ENCODE measurements around the gene GOLGA7B. TPM values are rescaled to one million over a fixed set of nuclear protein-coding genes. Genes with fewer than 3 reads are reported as not detected.

GOLGA7B gene
- total RNA-seq, 1 donor from 2014 or later, result 2.5 TPM

GRCh38 chr10:97861097-97861750 is 11.6 kb downstream of the GOLGA7B start:
- no peaks in the 10 kb centered on the region for H3K27me3 ChIP-seq
- H3K9me3 ChIP-seq, result no peaks in the 10 kb centered on the region
- intact Hi-C loops (cut with DNase I), result loop anchor here (10.0 kb wide), 1 partner anchor 66 kb away; no protein-coding TSS in a partner anchor
- no peaks in the 10 kb centered on the region for H3K36me3 ChIP-seq
- no peak overlapping the region for H3K27ac ChIP-seq
- no peaks in the 10 kb centered on the region for H3K4me1 ChIP-seq
- no peak overlapping the region for H3K4me3 ChIP-seq
- TF ChIP-seq CTCF (IDR thresholded peaks at IDR 0.05) (no peak), POLR2AphosphoS5 (IDR thresholded peaks at IDR 0.05; ENCODE audit: insufficient read depth in 1 of 2, low read depth in 1 of 2) (no peak), POLR2A (IDR thresholded peaks at IDR 0.05) (no peak)
- DNase-seq (ENCODE audit: extremely low spot score in 2 of 2), result no peak

GRCh38 chr10:97861924-97862323 is 12.3 kb downstream of the GOLGA7B start:
- no peaks in the 10 kb centered on the region for H3K9me3 ChIP-seq
- H3K27me3 ChIP-seq, result no peaks in the 10 kb centered on the region
- intact Hi-C loops (cut with DNase I), result loop anchor here (10.0 kb wide), 1 partner anchor 67 kb away; no protein-coding TSS in a partner anchor
- TF ChIP-seq POLR2AphosphoS5 (IDR thresholded peaks at IDR 0.05; ENCODE audit: insufficient read depth in 1 of 2, low read depth in 1 of 2) (no peak), CTCF (IDR thresholded peaks at IDR 0.05) (no peak), POLR2A (IDR thresholded peaks at IDR 0.05) (no peak)
- no peak overlapping the region for H3K4me3 ChIP-seq
- DNase-seq (ENCODE audit: extremely low spot score in 2 of 2), result no peak
- H3K4me1 ChIP-seq, result no peaks in the 10 kb centered on the region
- H3K36me3 ChIP-seq, result no peaks in the 10 kb centered on the region
- no peak overlapping the region for H3K27ac ChIP-seq

- intact Hi-C loops (cut with DNase I), result loop anchor here (10.0 kb wide), 1 partner anchor 69 kb away; no protein-coding TSS in a partner anchor
- no peak overlapping the region for H3K4me3 ChIP-seq
- TF ChIP-seq CTCF (IDR thresholded peaks at IDR 0.05) (no peak), POLR2A (IDR thresholded peaks at IDR 0.05) (no peak), POLR2AphosphoS5 (IDR thresholded peaks at IDR 0.05; ENCODE audit: insufficient read depth in 1 of 2, low read depth in 1 of 2) (no peak)
Observed at GRCh38 chr10:97863808-97864207, 14.2 kb downstream of the GOLGA7B start.

GRCh38 chr10:97865488-97865887 is 15.8 kb downstream of the GOLGA7B start:
- Histone ChIP-seq H3K9me3 (no peaks in the 10 kb centered on the region), H3K36me3 (no peaks in the 10 kb centered on the region), H3K27me3 (no peaks in the 10 kb centered on the region), H3K4me3 (no peak overlapping the region), H3K27ac (no peak overlapping the region), H3K4me1 (peaks cover 8% of the 10 kb centered on the region)
- TF ChIP-seq CTCF (IDR thresholded peaks at IDR 0.05), result no peak
- TF ChIP-seq POLR2A (IDR thresholded peaks at IDR 0.05), result no peak
- no peak for TF ChIP-seq POLR2AphosphoS5 (IDR thresholded peaks at IDR 0.05; ENCODE audit: insufficient read depth in 1 of 2, low read depth in 1 of 2)
- DNase-seq (ENCODE audit: extremely low spot score in 2 of 2), result no peak
- intact Hi-C loops (cut with DNase I), result loop anchor here (10.0 kb wide), 1 partner anchor 71 kb away; no protein-coding TSS in a partner anchor

More at GRCh38 chr10:97863808-97864207, 14.2 kb downstream of the GOLGA7B start:
- Histone ChIP-seq H3K9me3 (no peaks in the 10 kb centered on the region), H3K4me1 (peaks cover 3% of the 10 kb centered on the region), H3K36me3 (no peaks in the 10 kb centered on the region), H3K27ac (no peak overlapping the region), H3K27me3 (no peaks in the 10 kb centered on the region)
- no peak for DNase-seq (ENCODE audit: extremely low spot score in 2 of 2)

All from vagina (tissue), 2 donors.